GM19193 (cell line): ENCODE results near the gene PFKP.
A peak's percentile ranks its signal among the peaks of the same experiment; 100 is the strongest.

Experiments used
- POLR2A ChIP-seq: IDR thresholded peaks from 4 replicates; pipeline ENCODE4 v1.6.1; 2011; ENCODE audit not compliant: insufficient read depth, insufficient read length; ENCODE audit errors: extremely low read depth

The PFKP gene

GRCh38 chr10:3136763-3137611 lies 69.6 kb downstream of the PFKP start:
- TF ChIP-seq POLR2A, result no peak

- no peak for TF ChIP-seq POLR2A
These were observed 70.8 kb downstream of the PFKP start for GRCh38 chr10:3137958-3138726.

DNA sequence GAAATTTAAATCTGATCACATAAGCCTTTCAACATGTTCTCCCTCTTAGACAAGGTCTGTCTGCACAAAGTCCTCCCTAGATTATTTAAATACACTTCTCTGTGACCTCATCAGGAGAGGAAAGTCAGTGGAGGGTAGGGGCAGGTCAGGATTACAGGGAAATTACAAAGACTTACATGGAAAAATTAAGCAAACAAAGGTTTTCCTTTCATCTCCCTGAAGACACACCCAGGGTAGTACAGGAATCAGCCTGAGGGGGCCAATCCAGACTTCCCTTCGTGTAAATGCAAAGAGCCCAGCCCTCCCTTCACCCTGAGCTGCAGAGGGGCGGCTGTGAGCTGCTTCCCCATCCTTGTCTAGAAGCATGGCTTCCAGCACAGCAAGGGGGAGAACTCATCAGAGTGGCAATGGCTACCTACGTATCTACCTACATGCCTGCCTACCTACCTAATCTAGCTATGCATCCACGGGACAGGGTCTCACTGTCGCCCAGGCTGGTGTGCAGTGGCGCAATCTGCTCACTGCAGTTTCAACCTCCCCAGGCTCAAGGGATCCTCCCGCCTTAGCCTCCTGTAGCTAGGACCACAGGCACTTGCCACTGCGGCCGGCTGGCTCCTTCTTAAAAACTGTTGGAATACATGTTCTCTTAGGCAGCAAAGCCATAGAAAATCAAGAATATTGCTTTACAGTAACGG lies 72.0 kb downstream of the PFKP start:
- TF ChIP-seq POLR2A, result peak; percentile 22

- no peak for TF ChIP-seq POLR2A
These were observed 72.9 kb downstream of the PFKP start for GRCh38 chr10:3140280-3140679.

DNA sequence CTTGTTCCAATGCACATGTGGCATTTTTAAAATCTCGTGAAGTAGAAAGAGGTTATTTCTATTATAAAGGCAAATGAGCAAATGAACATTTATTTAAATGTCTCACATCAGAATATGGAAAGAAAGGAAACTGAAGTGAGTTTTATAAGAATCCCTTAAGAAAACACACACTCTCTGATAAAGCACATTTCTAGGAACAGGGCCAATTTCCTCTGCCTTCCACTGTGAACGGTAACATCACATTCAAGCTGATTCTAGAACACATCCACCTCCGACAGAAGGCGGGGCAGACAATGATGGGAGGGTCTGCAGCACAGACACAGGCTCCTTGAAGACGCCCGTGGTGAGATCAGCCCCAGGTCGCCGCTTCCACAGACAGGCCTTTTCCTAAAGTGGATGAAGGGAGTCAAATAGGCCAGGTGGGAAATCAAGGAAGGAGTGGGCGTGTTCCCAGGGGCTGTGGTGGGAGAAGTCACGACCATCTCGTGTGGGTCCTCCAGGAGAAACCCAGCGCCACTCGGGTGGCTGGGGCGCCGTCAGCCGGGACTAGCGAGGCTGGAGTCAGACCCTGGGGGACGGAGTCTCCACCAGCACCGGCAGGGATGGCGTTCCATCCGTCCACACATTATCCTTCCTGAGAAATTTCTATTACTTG lies 74.1 kb downstream of the PFKP start:
- no peak for TF ChIP-seq POLR2A

DNA sequence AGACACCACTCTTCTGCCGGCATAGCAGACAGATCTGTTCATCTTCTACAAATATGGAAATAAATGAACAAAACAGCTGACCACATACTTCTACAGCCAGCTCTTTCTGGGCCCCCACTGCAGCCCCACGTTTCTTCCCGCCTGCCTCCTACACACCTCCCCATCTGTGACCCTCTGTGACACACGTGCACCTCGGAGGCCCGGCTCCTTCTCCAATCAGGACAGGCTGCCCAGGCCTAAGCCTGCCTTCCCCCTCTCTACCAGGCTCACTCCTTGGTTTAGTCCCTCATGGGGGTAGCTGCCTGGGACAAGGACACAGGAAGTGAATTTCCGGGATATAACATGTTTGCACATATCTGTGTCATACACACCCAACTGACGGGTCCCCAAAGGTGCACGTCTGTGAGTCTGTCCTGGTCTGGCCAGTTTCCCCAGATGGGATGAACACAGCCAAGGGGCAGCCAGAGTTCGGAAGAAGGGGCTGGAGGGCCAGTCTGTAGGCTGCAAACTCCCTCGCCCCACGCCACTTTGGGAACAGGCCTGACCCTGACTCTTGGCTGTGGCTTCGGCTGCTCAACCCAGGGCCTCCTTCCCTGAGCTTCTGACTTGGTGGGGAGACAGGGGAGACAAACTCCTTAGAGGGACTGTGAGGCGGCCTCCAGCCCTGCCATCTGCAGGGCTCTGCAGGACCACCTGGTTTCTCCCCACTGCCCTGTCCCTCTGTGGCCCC lies 75.0 kb downstream of the PFKP start:
- TF ChIP-seq POLR2A, result no peak

- no peak for TF ChIP-seq POLR2A
These were observed 76.0 kb downstream of the PFKP start for GRCh38 chr10:3143366-3143765.

DNA sequence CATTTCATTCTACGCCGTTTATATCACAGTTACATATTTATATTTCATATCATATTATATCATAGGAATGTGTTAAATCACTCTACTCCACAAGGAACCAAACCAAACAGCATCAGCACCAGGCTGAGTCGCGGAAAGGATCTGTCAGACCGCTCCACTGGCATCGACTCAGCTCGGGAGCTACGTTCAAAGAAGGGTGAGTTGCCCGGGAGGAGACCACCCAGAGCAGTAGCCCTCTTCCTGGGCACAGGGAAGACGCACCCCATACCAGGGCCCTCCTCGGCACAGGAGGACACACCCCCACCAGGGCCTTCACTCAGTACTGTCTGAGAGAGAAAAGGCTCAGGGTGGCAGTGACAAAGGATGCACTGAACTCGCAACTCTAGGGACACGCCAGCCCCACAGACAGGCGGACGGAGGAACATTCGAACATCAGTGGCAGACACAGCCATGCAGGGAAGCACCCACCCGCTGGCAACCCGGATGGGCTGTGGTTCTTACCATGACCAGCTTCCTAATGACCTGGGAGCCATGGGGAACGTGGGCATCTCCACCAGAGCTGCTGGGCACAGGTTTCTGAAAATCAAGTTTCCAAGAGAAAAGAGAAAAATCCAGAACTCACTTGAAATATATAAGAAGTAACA lies 76.6 kb downstream of the PFKP start:
- no peak for TF ChIP-seq POLR2A

DNA sequence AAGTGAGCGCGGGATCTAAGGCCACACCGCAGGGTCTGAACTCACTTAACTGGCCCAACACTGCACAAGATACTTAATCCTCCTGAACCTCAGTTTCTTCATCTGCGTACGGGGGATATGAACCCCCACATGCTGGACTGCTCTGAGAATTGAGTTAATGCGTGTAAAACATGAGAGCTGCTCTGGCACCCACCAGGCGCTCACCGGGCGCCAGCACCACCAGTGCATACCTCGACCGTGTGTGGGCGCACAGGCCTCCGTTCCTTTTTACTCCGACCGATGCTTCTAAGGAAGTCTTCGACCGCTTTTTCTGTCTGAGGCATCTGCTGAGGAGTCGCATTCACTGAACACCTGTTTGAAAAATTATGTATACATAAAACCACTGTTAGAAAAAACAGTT lies 78.0 kb downstream of the PFKP start:
- no peak for TF ChIP-seq POLR2A

- TF ChIP-seq POLR2A, result no peak
These were observed 78.9 kb downstream of the PFKP start for GRCh38 chr10:3146289-3146688.

GRCh38 chr10:3147117-3147820 lies 79.9 kb downstream of the PFKP start:
- no peak for TF ChIP-seq POLR2A

GRCh38 chr10:3148041-3148440 lies 80.7 kb downstream of the PFKP start:
- TF ChIP-seq POLR2A, result no peak

DNA sequence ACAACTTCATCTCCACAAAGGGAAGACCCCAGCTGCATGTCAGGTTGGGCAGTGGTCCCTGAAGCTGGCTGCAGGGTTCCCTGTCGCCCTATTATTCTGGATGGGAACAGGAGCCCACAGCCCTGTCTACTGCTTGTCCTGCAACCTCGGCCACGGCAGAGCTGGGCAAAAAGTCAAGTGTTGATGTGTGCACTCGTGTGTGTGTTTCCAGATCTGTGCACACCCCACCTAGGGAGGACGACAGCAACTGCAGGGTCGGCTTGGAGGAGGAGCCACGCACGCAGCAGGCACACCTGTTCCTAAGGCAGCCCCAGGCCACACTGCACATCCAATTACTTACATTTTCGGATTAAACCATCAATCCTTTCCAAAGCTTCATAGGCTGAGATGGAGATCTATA lies 81.6 kb downstream of the PFKP start:
- no peak for TF ChIP-seq POLR2A
